Measurements from ENCODE around the gene SZT2.
"Not testable (repeated sequence)": the region's sequence is repeated elsewhere in the genome, so short reads cannot be mapped to it uniquely, and the experiment has no call there.

The SZT2 gene

DNA sequence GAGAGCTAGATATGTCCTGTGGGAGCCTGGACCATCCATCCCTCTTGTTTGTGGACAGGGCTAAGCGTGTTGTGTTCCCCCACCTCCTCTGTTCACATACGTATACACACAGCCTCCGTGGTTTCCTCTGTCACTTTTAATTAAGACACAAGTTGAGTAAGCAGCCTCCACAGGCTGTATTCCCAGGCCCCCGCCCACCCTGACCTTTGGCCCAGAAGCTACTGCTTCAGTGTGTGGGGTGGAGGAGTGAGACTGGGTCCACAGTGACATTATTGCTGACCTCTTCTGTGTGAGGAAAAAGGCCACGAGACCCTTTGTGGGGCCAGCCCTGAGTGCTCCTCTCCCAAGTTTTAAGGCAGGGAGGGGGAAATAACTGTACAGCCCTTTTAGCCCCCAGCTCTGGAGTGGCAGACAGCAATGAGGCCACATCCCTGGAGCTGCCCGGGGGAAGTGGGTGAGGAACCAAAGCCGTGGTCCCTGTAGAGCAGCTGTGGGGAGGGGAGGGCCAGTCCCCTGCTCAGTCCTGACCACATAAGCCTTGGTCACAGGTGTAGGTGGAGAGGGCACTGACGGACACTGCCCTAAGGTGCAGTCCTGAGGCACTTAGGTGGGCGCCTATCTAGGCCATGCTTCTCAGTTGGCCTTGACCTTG lies 26.3 kb upstream of the SZT2 start:
- no peak for DNase-seq

DNA sequence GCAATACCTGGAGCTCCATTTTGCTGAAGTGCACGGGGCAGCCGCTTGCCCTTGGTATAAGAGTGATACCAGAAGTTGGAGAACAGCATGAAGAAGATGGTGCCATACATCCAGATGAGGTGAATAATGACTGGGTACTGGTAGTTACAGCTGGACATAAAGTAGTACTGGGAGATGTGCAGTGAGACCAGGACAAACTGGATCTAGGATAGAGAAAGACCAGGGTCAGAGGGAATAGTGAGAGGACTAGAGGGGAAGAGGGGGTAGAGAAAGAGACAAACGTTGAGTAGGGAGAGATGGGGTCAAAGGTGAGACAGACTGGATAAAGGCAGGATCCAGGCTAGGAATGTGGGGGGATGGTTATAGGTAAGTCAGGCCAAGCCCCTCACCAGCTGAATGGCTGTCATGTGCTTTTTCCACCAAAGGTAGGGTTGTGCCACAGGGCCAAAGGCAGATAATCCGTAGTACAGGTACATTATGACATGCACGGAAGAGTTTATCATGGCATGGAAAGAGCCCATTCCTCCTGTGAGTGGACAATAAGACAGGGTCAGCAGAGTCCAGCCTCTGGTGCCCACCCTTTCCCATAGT lies 25.7 kb upstream of the SZT2 start:
- no peak for DNase-seq

DNA sequence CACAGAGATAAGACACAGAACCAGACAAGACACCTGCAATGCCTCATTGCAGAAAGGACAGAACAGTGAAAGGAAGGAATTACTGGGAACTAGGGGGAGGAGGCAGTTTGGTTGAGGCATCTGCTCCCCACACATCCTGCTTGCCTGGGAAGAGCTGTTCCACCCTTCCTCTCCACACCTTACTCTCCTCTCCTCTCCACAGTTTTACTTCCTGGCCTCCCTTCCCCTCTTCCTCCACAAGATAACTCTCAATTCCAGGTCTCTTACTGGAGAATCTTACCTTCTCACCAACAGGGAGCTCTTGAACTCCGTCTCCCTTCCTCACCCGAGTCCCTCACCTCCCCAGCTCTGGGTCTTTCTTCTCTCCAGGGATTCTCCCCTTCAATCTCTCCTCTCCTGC lies 24.0 kb upstream of the SZT2 start:
- no peak for DNase-seq

DNA sequence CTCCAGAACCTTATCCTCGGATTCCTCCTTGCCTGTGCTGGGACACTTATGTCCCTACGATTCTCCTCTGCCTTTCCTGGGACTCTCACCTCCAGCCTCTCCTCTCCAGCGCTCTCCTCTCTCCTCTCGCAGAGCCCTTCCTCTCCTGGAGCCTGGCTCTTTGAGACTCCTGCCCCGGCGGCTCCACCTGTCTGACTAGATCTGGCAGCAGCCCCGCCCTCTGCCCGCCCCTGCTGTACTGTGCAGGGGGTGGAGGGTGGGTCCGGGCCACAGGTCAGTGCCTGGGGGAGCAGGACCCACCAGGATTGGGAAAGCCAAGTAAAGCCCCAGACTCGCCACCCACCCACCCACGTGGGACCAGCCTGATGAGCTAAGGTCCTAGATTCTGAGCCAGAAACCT lies 23.5 kb upstream of the SZT2 start:
- DNase-seq = no peak

DNA sequence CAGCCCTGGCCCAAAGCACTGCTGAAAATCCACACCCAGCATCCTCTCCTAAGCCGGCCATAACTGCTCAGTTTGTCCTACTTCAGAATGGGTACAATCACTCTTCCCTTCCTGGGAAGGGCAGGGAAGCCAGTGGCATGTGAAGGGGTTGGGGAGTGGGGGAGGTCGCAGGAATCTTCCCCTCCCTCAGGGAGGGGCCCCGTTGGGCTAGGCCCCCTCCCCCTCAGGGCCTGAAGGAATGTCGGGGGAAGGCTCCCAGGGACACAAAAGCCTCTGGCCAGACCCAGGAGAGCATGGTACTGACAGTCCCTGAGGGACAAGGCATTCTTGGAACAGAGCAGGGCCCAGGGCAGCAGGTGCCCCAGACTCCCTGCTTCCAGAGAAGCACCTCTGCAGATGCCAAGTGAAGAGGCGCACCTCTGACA lies 23.1 kb upstream of the SZT2 start:
- DNase-seq = no peak

DNA sequence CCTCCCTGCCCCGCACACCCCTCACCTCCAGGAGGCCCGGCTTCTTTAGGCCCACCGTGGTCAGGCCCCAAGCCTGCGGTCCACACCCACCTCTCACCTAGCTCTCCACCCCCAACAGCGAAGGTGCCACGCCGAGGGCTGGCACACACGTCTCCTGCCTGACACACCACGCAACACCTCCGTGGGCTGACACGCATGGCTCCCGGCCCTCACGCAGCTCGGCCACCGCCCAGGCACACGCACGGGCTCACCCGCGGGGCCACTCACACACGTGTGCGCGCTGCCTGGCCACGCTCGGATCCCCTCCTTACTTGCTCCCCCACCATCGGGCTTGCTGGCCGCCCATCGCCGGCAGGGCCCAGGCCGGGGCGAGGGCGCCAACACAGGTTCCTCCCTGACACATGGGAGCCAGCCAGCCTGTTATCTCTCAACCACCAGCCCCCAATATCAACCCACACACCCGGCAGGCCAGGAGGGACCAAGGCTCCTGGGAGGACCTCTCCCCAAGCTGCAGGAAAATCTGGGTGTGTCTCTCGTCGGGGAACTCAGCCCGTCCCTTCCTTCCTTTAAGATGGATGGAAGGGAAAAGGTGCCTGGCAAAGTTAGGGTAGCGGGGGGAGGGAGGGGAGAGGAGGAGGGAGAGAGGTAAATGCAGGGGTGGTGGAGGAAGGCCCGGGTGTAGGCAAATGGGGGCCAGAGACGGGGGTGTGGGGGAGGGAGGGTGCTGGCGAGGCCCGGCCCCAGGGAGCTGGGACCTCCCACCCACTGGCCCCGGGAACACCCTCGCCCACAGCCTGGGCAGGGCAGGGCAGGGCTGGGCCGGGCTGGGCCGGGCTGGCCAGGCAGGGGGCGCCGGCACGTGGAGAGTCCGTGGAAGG lies 22.4 kb upstream of the SZT2 start:
- no peak for DNase-seq

DNA sequence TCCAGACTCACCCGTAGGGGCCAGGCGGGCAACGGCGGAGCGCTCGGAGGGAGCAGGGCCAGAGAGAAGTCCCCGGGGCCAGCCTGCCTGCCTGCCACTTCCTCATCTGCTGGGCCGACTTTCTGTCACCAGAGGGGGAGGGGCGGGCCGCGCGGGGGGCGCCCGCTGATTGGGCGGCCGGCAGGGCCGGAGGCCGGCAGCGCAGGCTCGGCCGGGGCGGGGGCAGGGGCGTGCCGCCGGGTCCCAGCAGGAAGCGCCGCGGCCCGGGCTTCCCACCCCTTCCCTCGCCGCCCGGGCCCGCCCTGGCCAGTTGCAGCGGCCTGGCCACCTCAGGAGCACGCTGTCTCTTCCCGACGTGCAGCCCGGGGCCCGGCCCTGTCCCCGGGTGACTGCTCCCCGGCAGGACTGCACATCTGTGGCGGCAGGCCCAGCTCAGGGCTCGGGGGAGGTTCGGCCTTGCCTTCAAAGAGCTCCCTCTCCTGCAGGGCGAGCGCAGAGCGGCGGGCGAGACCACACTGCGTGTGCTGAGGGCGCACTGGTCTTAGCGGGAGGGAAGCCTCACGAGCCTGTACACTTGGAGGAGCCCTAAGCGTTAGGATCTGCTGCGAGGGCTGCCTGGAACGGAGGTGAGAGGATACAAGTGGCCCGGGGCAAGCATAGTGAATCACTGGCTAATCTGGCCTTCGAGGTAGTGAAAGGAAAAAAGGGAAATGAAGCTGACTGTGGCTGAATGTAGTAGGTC lies 21.6 kb upstream of the SZT2 start, which contains the start of gene ELOVL1:
Gene ELOVL1 (minus strand): TSS at position 108 of the 742 bp plus-strand sequence. CDS start 2,402 bp downstream, outside the sequence.
- peak; percentile 84 for DNase-seq

DNA sequence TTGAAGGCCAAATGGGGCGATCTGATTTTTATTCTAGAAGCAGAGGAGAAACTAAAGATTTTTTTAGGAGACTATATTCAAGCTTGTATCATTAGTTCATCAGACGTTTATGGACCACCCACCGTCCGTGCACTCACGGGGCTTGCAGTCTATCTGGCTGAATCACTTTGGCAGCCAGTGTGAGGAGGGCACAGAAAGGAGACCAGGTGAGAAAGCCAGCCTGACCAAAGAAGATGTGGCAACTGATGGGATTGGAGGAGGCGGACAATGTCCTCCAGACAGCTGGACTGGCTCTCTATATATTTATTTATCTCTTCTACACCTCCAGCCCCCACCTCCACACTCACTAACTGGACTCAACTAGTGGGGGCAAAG lies 21.1 kb upstream of the SZT2 start:
- no peak for DNase-seq

DNA sequence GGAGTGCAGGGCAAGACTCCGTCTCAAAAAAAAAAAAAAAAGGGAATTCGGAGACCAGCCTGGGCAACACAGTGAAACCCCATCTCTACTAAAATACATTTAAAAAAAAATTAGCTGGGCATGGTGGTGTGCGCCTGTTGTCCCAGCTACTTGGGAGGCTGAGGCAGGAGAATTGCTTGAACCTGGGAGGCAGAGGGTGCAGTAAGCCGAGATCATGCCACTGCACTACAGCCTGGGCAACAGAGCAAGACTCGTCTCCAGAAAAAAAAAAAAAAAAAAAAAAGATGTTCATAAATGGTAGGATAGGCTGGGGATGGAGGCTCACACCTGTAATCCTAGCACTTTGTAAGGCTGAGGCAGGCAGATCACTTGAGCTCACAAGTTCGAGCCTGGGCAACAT lies 19.9 kb upstream of the SZT2 start:
- DNase-seq = not testable (repeated sequence)

DNA sequence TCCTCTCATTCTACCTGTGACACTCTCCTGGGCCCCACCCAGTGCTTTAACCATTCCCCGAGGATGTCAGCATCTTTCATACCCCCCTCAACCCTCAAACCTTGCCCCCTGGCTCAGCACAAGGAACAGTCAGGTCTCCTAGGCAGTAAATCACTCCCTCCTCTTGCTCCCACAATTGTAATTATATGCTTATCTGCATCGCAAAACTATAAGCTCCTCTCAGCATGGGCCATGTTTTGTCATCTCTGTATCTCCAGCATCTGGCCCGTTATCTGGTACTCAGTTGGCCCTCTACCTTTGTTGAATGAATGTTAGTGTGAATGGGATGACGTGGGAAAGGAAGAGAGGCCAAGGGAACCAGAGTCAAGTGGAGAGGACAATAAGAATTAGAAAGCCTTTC lies 19.1 kb upstream of the SZT2 start:
- no peak for DNase-seq

DNA sequence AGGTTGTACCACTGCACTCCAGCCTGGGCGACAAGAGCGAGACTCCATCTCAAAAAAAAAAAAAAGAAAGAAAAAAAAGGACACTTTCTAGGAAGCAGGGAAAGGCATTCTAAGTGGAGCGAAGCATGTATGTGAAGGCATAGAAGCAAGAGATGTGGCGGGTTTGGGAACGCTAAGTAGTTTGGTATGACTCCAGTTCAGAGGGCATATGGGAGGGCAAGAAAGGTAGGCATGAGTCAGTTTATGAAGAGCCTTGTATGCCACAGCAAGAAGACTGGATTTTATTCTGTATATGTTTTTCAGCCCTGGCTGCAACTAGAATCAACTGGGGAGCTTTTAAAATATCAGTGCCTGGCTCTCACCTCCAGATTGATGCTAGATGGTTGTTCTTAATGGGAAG lies 17.5 kb upstream of the SZT2 start:
- no peak for DNase-seq

DNA sequence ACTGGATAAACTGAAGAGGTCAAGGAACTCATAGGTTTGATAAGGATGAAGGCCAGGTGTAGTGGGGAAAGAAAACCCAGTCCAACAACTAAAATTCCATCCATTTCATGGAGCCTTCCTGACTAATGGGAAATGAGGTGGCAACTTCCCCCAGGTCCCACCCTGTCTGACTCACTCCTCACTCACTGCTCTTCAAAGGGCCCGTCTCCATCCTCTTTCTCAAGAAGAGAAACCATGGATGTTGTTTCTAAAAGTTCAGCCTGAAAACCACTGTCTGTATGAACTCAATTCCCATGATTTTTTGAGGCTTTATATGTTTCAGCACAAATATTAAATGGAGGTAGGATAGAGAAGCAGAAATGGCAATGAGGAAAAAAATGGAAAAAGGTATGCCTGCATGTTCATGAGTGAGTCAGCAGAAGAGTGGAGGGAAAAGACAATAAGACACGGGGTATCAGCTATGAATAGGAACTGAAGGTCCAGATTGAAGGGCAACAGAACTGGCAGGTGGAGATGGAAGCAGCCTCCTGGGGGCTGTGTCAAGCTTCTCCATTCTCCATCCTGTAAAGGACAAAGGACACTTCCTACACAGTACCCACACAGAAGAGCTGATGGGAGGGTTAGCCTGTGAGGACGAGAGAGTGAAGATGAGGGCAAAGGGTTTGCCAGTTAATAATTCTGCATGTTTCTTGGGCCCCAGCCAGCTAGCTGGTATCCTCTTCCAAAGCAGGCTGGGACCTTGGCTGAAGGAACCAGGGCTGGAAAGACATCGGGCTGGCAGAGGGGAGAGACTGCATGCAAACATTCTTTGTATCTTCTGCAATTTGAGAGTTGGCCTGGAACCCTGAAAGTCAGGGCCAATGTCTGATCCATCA lies 16.4 kb upstream of the SZT2 start:
- DNase-seq = no peak

DNA sequence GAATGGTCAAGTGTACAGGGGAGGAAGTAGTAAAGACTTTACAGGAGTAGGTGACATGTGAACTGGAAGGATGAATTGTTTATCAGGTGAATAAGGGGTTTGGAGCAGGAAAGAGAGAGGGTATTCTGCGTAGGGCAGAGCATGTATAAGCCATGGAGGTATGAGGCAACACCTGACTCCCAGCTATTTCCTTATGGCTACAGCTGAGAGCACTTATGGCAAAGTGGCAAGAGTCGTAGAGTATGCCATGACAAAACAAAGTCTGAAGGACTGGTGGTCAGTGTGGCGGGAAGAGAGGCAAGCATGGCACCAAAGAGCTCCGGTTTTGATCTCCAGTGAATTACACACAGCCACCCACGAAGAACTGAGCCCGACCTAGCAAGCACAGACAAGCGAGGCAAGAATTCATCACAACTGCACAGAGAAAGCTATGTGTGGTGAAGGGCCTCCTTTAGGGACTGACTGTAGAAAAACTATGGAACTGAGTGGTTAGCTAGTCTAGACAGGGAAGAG lies 12.9 kb upstream of the SZT2 start:
- no peak for DNase-seq

DNA sequence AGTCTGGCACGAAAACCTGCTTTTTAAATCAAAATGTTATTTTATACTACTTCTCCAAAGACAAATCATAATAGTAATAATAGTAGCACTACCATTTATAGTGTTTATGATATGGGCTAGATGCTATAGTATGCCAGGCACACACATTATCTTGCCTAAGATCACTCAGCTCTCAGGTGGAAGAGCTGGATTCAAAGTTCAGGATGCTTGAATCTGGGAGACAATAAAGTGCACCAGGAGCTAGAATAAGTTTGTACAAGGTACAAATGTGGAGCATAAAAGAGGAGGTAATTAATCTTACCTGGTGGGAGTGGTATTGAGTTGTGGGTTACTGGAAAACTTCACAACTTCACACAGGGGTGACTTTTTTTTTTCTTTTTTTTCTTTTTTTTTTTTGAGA lies 11.9 kb upstream of the SZT2 start:
- no peak for DNase-seq

DNA sequence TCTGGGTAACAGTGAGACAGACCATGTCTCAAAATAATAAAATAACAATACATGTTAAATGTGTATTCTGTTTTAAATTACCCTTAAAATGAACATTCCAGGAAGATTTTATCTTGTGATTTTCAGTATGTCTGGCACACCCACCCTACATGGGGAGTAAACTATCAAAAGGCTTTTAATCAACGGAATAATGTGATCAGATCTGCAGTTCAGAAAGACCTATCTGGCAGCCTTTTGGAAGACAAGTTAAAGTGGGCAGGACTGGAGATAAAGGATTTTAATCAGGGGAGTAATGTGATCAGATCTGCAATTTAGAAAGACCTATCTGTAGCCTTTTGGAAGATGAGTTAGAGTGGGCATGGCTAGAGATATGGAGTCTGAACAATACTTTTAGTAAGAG lies 10.2 kb upstream of the SZT2 start:
- no peak for DNase-seq

DNA sequence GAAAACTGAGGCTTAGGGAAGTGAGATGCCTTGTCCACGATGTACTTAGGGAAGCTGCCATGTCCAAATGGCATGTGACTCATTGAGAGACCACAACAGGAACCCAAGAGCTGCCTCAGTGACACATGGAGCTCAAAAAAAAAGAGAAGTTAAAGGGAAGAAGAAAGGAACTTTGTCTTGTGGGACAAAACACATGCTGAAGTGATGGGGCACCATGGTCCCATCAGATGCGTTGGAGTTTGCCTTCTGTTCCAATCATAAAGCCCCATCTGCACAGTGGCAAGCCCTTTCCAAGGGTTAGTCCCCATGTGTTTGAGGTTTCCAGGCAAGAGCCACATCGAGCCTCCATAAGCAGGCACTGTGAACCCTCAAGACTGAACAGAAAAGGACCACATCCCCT lies 8.1 kb upstream of the SZT2 start:
- DNase-seq = no peak

DNA sequence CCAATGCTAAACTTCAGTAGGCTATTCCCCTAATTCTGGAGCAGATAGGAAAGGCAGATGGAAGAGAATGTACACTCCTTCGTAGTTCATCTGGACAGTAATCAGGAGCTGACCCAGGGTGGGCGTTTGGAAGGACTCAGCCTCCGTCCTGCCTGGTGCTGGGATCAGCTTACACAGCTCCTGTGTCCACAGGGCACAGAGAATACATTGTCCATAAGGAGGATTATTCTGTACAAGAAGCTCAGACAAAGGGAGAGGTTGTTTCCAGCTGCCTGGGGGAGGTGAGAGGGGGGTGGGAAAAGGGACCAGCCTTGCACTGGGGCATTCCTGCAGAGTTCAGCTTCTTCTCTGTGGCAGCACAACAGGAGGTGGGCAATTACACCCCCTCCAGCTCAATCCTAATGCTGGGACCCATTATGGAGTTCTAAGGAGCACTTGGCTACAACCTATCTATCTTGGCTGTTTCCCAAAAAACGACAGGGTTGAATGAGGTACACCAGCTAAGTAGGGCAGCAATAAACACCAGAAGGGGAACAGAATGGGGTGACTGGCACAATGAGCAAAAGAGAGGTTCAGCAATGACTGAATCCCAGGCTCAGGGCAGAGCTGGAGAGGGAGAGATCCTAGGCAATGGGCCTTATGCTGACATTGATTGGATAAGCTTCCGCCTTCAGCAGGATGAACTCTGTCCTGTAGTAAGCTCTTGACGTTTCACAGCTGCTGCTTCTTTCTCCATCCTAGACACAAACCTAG lies 7.5 kb upstream of the SZT2 start:
- DNase-seq = no peak

DNA sequence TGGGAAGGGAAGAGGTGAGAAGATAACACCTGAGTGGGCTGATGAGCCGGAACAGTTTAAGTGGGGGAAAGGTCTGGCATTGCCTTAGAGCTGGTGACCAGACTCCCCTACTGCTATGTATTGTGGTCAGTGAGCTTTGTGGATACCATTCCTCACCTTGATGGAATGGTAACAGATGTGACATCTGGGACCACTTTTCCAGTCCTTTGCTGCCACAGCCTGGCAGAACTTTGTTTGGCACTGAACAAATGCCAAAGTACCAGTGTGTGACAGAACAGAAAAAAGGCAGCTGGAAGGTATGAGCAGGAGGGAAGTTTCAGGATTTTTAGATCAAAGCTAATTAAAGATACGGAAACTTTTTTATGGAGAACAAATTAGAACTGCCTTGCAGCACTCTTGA lies 6.2 kb upstream of the SZT2 start:
- no peak for DNase-seq

DNA sequence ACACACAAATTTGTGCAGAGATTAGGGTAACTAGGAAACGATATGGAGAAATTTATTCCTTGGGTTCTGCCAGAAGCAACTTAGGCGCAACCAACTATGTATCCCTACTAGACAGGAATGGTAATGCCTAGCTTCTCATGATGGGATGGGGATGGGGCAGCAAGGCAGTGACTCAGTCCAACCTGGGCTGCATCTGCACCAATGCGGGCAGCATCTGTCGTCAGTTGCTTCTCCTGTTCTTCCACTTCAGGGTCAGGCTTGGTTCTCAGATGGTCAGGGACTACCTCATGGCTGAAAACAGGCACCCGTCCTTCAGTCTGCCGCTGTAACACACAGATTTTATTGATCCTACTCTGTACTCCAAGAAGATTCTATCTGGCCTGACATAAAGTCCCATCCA lies 3.0 kb upstream of the SZT2 start:
- DNase-seq = no peak

DNA sequence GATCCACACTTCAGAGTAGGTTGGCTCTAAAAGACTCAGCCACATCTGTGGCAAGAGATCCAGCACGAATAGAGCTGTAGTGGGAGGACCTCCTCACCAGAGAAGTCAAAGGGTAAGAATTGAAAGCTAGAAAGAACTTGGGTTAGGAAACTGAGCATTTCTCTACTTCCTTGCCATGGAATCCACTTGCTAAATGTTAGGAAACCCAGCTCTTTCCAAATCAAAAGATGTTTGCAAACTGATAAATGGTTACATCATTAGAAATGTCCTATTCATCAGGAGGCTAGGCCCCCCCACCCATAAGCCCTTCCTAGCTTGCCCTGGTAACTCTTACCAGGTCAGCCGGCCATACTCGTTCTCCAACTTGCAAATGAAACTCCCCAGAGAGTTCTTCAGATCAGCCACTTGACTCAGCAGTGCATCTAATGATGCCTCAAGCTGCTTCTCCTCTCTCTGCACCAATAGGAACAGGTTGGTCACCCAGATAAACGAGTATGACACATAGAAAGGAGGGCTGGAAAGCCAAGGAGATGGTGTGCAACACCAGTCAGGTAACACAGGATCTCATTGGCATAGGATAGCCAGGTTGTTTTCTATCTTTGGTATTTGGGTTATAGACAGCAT lies 1.6 kb upstream of the SZT2 start:
- no peak for DNase-seq

DNA sequence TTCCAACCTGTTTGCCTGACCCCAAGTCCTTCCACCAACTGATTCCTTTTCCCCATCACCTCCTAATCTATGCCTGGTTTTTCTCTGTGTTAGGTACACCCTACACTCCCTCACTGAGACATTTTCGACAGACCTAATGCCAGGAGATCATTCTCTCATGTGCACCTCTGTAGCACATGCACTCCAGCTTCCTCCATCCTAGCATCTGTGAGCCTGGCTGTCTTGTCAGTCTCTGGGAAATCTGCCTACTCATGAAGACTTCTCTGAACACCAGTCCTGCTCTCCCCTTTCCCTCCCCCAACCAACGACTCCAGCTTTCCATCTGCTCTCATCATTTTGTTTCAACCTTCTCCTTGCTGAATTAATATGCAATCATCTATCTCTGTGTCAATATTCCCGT lies 1.1 kb upstream of the SZT2 start:
- DNase-seq = no peak
